Vagina (tissue), 2 donors: ENCODE data around the gene ENGASE. TPM values are rescaled to one million over a fixed set of nuclear protein-coding genes. Genes with fewer than 3 reads are reported as not detected.
A peak's percentile ranks its signal among the peaks of the same experiment; 100 is the strongest.

Experiments used
- DNase-seq, 2 donors: peaks; one replicate each; pipeline ENCODE4 v3.0.0-alpha.2; 2017; ENCODE audit errors: extremely low spot score in 2 of 2
- H3K27ac ChIP-seq: fragments of 200-600 bp; sonication (generic); one replicate; pipeline ENCODE4 v1.5.1; 2019
- H3K27me3 ChIP-seq: fragments of 200-600 bp; sonication (generic); one replicate; pipeline ENCODE4 v1.5.1; 2019
- H3K36me3 ChIP-seq, 2 donors: fragments of 200-600 bp; sonication (generic); one replicate each; pipeline ENCODE4 v1.5.1; 2017 to 2019
- H3K4me1 ChIP-seq: fragments of 200-600 bp; sonication (generic); one replicate; pipeline ENCODE4 v1.5.1; 2019
- H3K4me3 ChIP-seq, 2 donors: fragments of 200-600 bp; sonication (generic); 1 replicate in 1 of 2; 2 replicates in 1 of 2; pipeline ENCODE4 v1.5.1; 2016 to 2019
- H3K9me3 ChIP-seq: fragments of 200-600 bp; sonication (generic); one replicate; pipeline ENCODE4 v1.5.1; 2019
- POLR2A ChIP-seq, 2 donors: fragments of 450-650 bp; IDR thresholded peaks; one replicate each; pipeline ENCODE4 v1.6.1; 2017; ENCODE audit warnings: antibody characterized with exemption in 2 of 2, mild to moderate bottlenecking in 2 of 2, moderate library complexity in 2 of 2
- POLR2AphosphoS5 ChIP-seq, 2 donors: sonication (generic); formaldehyde crosslinking; IDR thresholded peaks; one replicate each; pipeline ENCODE4 v1.9.0; 2017; ENCODE audit warnings: antibody characterized with exemption in 2 of 2, mild to moderate bottlenecking in 2 of 2, low read depth in 1 of 2; ENCODE audit not compliant: insufficient read depth in 1 of 2
- intact Hi-C: fragments of 100-400 bp; cut with DNase I; formaldehyde crosslinking; loops from one replicate; pipeline ENCODE4 v1.15.1; 2023
- total RNA-seq: library from RNA; depleted of rRNA; stranded (reverse); fragments of >200 nt; gene quantifications from one replicate; pipeline ENCODE4 v1.2.3, GENCODE V29; 2016
- TF ChIP-seq, protein P1 (sequence below), 3 experiments: fragments of 450-650 bp in 2 of 3; fragments of 200-600 bp in 1 of 3; sonication (generic) in 1 of 3; IDR thresholded peaks; one replicate each; pipeline ENCODE4 v1.5.1; 2017 to 2019; ENCODE audit warnings: antibody characterized with exemption in 3 of 3, mild to moderate bottlenecking in 2 of 3, moderate library complexity in 2 of 3

Gene ENGASE
- total RNA-seq, 1 donor from 2014 or later = 13.8 TPM

- Histone ChIP-seq H3K36me3 (no peaks in the 10 kb centered on the region), H3K27me3 (no peaks in the 10 kb centered on the region), H3K27ac (no peak overlapping the region), H3K4me3 (no peak overlapping the region), H3K9me3 (no peaks in the 10 kb centered on the region), H3K4me1 (no peaks in the 10 kb centered on the region)
- intact Hi-C loops = no loop called here
- TF ChIP-seq POLR2AphosphoS5 (IDR thresholded peaks at IDR 0.05; ENCODE audit: insufficient read depth in 1 of 2, low read depth in 1 of 2) = no peak
- no peak for TF ChIP-seq POLR2A (IDR thresholded peaks at IDR 0.05)
- TF ChIP-seq, protein P1, sequence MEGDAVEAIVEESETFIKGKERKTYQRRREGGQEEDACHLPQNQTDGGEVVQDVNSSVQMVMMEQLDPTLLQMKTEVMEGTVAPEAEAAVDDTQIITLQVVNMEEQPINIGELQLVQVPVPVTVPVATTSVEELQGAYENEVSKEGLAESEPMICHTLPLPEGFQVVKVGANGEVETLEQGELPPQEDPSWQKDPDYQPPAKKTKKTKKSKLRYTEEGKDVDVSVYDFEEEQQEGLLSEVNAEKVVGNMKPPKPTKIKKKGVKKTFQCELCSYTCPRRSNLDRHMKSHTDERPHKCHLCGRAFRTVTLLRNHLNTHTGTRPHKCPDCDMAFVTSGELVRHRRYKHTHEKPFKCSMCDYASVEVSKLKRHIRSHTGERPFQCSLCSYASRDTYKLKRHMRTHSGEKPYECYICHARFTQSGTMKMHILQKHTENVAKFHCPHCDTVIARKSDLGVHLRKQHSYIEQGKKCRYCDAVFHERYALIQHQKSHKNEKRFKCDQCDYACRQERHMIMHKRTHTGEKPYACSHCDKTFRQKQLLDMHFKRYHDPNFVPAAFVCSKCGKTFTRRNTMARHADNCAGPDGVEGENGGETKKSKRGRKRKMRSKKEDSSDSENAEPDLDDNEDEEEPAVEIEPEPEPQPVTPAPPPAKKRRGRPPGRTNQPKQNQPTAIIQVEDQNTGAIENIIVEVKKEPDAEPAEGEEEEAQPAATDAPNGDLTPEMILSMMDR (IDR thresholded peaks at IDR 0.05) = no peak
- no peak for DNase-seq
Measured at GRCh38 chr17:79055197-79055596, 19.4 kb upstream of the ENGASE start.

DNA sequence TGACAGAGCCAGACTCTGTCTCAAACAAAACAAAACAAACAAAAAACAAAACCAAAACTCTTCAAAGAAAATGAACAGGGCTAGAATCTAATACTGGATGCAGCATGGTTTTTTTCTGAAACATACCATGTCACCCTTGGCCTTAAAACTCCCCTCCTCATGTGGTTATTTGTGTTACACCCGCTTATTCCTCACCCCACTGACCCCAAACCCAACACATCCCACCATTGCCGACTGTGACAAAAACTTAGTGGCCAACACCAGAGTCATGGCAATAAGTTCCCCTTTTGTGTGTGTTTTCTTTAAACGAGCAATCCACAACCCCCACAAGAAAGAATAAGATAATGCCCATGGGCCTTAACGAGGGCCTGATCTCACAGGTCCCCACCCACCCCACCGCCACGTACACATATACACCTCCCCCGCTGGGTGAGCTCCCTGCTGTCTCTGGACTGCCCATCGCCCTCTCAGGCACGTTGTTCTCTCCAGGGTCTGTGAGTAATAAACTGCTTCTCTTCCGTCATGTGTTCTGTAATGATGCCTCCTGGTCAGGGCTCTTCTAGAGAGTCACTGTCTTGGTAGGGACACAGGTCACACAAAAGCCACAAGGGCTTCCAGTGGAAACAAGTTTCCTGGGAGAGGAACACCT is 16.8 kb upstream of the ENGASE start:
- Histone ChIP-seq H3K27ac (no peak overlapping the region), H3K36me3 (no peaks in the 10 kb centered on the region), H3K9me3 (no peaks in the 10 kb centered on the region), H3K4me1 (no peaks in the 10 kb centered on the region), H3K4me3 (no peak overlapping the region), H3K27me3 (no peaks in the 10 kb centered on the region)
- TF ChIP-seq, protein P1 (IDR thresholded peaks at IDR 0.05) = no peak
- TF ChIP-seq POLR2A (IDR thresholded peaks at IDR 0.05) (no peak), POLR2AphosphoS5 (IDR thresholded peaks at IDR 0.05; ENCODE audit: insufficient read depth in 1 of 2, low read depth in 1 of 2) (no peak)
- no peak for DNase-seq
- intact Hi-C loops = no loop called here

DNA sequence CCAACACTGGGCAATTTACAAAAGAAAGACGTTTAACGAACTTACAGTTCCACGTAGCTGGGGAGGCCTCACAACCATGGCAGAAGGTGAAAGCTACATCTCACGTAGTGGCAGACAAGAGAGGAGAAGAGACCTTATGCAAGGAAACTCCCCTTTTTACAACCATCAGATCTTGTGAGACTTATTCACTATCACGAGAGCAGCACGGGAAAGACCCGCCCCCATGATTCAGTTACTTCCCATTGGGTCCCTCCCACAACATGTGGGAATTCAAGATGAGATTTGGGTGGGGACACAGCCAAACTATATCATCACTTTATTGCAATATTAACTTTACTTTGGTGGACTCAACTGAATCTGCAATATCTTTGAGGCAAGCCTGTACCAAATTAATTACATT is 11.9 kb upstream of the ENGASE start:
- Histone ChIP-seq H3K4me3 (no peak overlapping the region), H3K9me3 (no peaks in the 10 kb centered on the region), H3K36me3 (no peaks in the 10 kb centered on the region), H3K27me3 (no peaks in the 10 kb centered on the region), H3K27ac (no peak overlapping the region), H3K4me1 (no peaks in the 10 kb centered on the region)
- DNase-seq = no peak
- intact Hi-C loops = no loop called here
- TF ChIP-seq POLR2A (IDR thresholded peaks at IDR 0.05) (no peak), POLR2AphosphoS5 (IDR thresholded peaks at IDR 0.05; ENCODE audit: insufficient read depth in 1 of 2, low read depth in 1 of 2) (no peak)
- TF ChIP-seq, protein P1 (IDR thresholded peaks at IDR 0.05) = no peak

DNA sequence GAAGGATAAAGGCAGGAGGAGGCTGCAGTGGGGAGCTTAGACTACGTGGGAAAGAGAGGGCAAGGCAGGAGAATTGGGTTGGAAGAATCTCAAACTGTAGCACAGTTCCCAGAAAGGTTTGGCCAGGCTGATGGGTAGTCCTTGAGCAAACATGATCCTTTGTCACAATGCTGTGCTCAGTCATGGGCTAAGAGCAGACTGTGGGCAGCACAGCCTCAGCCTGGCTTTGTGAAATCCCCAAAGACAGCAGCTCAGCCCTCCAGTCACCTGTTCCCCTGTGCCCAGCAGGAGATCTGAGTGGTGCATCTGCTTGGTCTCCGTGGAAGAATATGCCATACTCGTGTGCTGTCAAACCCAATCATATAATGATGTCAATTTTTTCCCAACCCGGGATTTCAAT is 10.6 kb upstream of the ENGASE start:
- intact Hi-C loops = no loop called here
- Histone ChIP-seq H3K27me3 (no peaks in the 10 kb centered on the region), H3K4me3 (no peak overlapping the region), H3K4me1 (no peaks in the 10 kb centered on the region), H3K27ac (no peak overlapping the region), H3K9me3 (no peaks in the 10 kb centered on the region), H3K36me3 (no peaks in the 10 kb centered on the region)
- no peak for DNase-seq
- TF ChIP-seq POLR2AphosphoS5 (IDR thresholded peaks at IDR 0.05; ENCODE audit: insufficient read depth in 1 of 2, low read depth in 1 of 2) = no peak
- TF ChIP-seq, protein P1 (IDR thresholded peaks at IDR 0.05) = no peak
- no peak for TF ChIP-seq POLR2A (IDR thresholded peaks at IDR 0.05)

GRCh38 chr17:79065105-79065670 is 9.4 kb upstream of the ENGASE start:
- intact Hi-C loops = no loop called here
- Histone ChIP-seq H3K36me3 (no peaks in the 10 kb centered on the region), H3K27ac (no peak overlapping the region), H3K4me1 (no peaks in the 10 kb centered on the region), H3K4me3 (no peak overlapping the region), H3K27me3 (no peaks in the 10 kb centered on the region), H3K9me3 (no peaks in the 10 kb centered on the region)
- TF ChIP-seq, protein P1 (IDR thresholded peaks at IDR 0.05) = peak in 1 of 3 experiments; percentile 61
- TF ChIP-seq POLR2AphosphoS5 (IDR thresholded peaks at IDR 0.05; ENCODE audit: insufficient read depth in 1 of 2, low read depth in 1 of 2) (no peak), POLR2A (IDR thresholded peaks at IDR 0.05) (no peak)
- DNase-seq = no peak
